Fibroblast of pulmonary artery (primary cell): Measurements from ENCODE around the gene RGMA.
"Not testable (repeated sequence)": the region's sequence is repeated elsewhere in the genome, so short reads cannot be mapped to it uniquely, and the experiment has no call there.

Source experiments
- DNase-seq: peaks from one replicate; pipeline ENCODE4 v3.0.0-alpha.2; 2010; ENCODE audit warnings: low read depth
- H3K4me3 ChIP-seq: replicated peaks from 2 replicates; pipeline ENCODE4 v1.5.1; 2011; ENCODE audit warnings: low read depth, mild to moderate bottlenecking, control low read depth, low read length, moderate library complexity
- TF ChIP-seq, protein P1 (sequence below): IDR thresholded peaks from 2 replicates; pipeline ENCODE4 v1.5.1; 2011; ENCODE audit warnings: mild to moderate bottlenecking, control low read depth, low read length, inconsistent platforms; ENCODE audit errors: missing control alignments

The RGMA gene

DNA sequence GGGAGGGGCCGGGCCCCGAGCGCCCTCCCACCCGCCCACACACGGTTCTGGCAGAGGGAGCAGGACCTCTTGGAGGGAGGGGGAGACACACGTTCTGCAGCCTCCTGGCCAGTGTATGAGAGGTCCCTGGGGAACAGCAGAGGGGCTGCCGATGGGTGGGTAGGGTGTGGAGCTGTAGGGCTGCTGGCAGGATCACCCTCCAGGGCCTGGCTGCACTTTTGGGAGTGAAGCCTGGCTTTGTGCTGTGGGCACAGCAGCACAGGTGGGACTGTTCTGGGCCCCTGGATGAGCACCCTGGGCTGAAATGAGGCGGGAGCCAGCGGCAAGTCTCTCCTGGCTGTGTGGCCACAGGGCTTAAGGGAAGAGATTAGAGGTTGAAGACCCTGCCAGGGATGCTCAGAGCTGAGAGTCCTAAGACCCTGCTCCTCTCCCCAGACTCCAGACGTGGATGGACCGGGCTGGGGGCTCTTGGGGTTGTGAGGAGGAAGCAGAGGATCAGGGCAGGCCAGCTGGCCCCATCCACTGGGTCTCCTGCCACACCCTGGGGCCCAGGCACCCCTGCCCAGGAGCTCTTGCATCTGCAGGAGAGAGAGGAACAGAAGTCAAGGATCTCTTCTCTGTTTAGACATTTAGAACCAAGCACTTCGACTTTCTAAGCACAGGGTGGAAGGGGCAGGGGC lies 45.2 kb downstream of the RGMA start:
- DNase-seq: no peak
- TF ChIP-seq, protein P1, sequence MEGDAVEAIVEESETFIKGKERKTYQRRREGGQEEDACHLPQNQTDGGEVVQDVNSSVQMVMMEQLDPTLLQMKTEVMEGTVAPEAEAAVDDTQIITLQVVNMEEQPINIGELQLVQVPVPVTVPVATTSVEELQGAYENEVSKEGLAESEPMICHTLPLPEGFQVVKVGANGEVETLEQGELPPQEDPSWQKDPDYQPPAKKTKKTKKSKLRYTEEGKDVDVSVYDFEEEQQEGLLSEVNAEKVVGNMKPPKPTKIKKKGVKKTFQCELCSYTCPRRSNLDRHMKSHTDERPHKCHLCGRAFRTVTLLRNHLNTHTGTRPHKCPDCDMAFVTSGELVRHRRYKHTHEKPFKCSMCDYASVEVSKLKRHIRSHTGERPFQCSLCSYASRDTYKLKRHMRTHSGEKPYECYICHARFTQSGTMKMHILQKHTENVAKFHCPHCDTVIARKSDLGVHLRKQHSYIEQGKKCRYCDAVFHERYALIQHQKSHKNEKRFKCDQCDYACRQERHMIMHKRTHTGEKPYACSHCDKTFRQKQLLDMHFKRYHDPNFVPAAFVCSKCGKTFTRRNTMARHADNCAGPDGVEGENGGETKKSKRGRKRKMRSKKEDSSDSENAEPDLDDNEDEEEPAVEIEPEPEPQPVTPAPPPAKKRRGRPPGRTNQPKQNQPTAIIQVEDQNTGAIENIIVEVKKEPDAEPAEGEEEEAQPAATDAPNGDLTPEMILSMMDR: no peak
- no peak overlapping the region for H3K4me3 ChIP-seq

DNA sequence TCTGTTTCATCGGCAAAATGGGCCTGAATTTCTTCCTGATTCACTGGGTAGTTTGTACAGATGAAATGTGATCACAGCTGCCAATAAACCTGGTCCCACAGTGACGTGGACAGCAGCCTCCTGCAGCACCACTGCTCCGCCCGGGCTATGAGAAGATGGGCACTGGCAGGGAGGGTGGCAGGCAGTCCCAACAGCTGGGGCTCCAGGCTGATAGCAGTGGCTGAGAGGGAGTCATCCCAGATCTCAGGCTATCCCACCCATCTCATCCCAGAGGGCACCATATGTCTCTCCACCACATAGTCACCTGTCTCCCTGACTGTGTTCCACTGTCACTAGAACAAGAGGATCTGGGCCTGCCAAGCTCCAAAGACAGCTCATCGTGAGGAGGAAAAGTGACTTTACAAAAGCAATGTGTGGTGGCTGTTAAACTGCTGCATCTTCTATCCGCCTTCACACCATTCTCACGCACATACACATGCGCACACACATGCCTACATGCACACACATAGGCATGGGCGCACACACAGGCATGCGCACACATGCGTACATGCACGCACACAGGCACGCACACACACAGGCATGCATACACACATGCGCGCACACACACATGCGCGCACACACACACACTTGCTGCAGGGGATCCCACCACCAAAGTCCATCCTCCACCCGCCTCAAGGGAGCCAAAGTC lies 46.2 kb downstream of the RGMA start:
- TF ChIP-seq, protein P1: no peak
- no peak overlapping the region for H3K4me3 ChIP-seq
- no peak for DNase-seq

DNA sequence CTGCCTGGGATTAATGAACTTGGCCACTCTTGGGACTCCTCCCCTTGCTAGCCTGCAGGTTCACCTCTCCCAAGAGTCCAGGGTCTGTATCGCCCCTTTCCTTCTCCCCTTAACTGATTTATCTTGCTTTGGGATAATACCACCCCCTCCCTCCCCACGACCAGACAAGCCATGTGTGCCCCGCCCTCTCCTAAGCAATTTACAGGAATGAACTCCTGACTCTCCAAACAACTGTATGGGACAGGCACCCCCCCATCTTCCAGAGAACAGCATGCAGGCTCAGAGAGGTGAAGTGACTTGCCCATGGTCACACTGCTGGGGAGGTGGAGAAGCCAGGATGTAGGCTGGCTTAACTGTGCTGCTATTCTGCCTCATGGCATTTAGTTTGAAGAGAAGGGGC lies 46.8 kb downstream of the RGMA start:
- no peak overlapping the region for H3K4me3 ChIP-seq
- TF ChIP-seq, protein P1: no peak
- no peak for DNase-seq

DNA sequence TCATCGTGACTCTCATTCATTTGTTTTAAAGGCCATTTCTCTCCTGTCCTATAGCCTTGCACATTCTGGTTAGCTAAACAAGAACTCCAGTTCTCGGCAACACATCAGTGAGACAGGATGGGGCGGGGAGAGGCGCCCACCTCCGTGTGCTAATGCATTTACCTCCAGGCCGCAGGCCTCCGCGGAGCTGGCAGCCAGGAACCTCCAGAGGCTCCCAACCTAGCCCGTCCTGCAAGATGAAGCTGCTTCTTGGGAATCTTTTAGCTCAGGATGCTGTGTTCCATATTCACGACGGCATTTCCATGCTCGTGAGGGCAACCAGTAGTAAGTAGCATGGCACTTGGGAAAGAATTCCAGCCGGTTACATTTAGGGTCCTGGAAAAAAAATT lies 47.9 kb downstream of the RGMA start:
- TF ChIP-seq, protein P1: no peak
- H3K4me3 ChIP-seq: no peak overlapping the region
- no peak for DNase-seq

DNA sequence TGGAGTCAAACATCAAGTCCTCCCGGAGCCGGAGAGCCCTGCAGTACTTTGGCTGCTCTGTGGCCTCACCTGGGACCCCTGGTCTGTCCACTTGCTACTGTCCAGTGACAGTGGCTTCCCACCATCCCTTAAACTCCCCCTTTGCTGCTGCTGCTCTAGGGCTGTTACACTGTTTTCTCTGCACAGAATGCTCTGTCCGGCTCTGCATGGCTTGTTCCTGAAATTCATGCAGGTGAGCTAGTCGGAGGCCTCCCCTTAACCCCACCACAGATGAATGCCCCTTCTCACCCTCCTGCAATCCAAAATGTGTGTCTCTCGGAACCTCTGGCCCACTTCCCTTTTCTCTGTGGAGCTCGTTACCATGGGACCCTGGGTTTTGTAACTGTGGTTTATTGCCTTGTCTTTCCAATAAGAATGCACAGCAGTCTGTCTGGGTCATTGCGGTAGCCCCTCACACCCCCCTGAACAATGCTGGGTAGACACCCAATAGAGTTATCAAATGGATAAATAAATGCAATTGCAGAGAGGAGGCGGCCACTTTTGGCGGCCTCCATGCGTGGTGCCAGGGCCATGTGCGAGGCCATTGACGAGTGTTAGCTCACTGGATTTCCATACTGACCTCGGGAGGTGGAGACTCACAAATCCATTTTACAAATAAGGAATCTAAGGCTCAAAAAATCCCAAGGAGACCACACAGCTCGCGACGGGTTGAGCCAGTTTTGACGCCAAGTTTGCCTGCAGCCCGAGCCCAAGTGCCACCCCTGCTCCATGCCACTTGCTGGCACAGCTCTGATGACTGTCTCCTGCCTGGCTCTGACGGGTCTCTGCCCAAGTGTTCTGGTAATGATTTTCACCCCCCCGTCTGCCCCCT lies 48.5 kb downstream of the RGMA start:
- H3K4me3 ChIP-seq: no peak overlapping the region
- no peak for DNase-seq
- TF ChIP-seq, protein P1: no peak

DNA sequence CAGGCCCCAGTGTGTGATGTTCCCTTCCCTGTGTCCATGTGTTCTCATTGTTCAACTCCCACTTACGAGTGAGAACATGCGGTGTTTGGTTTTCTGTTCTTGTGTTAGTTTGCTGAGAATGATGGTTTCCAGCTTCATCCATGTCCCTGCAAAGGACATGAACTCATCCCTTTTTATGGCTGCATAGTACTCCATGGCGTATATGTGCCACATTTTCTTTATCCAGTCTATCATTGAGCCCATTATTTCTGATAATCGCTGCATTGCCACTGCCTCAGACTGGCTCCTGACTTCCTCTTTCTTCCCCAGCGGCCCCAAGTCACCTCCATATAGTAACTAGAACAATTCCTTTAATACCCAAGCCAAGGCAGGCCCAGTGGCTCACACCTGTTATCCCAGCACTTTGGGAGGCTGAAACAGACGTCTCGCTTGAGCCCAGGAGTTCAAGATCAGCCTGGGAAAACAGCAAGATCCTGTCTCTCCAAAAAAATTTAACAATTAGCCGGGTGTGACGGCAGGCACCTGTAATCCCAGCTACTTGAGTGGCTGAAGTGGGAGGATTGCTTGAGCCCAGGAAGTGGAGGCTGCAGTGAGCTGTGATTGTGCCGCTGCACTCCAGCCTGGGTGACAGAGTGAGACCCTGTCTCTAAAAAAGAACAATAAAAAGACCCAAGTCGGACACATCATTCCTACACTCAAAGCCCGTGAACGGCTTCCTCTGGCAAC lies 49.3 kb downstream of the RGMA start:
- H3K4me3 ChIP-seq, DNase-seq: not testable (repeated sequence)
